ENCODE measurements around the gene GREM2. TPM values are rescaled to one million over a fixed set of nuclear protein-coding genes. Genes with fewer than 3 reads are reported as not detected.

Gene GREM2
- polyA plus RNA-seq, 1 donor from 2014 or later: 0.85 TPM

- no peak for TF ChIP-seq POLR2AphosphoS5 (IDR thresholded peaks at IDR 0.05)
- TF ChIP-seq TAF1 (IDR thresholded peaks at IDR 0.05; ENCODE audit: low read depth): no peak
- no peak for TF ChIP-seq MXI1 (conservative IDR thresholded peaks at IDR 0.05; ENCODE audit: poor library complexity, severe bottlenecking)
- no peak for TF ChIP-seq SMC3 (conservative IDR thresholded peaks at IDR 0.05; ENCODE audit: poor library complexity)
- TF ChIP-seq REST (IDR thresholded peaks at IDR 0.05; ENCODE audit: borderline replicate concordance): no peak
- TF ChIP-seq, protein P1, sequence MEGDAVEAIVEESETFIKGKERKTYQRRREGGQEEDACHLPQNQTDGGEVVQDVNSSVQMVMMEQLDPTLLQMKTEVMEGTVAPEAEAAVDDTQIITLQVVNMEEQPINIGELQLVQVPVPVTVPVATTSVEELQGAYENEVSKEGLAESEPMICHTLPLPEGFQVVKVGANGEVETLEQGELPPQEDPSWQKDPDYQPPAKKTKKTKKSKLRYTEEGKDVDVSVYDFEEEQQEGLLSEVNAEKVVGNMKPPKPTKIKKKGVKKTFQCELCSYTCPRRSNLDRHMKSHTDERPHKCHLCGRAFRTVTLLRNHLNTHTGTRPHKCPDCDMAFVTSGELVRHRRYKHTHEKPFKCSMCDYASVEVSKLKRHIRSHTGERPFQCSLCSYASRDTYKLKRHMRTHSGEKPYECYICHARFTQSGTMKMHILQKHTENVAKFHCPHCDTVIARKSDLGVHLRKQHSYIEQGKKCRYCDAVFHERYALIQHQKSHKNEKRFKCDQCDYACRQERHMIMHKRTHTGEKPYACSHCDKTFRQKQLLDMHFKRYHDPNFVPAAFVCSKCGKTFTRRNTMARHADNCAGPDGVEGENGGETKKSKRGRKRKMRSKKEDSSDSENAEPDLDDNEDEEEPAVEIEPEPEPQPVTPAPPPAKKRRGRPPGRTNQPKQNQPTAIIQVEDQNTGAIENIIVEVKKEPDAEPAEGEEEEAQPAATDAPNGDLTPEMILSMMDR (IDR thresholded peaks at IDR 0.05; ENCODE audit: poor library complexity, severe bottlenecking): no peak
- Histone ChIP-seq H3K27ac (ENCODE audit: low read length) (no peak overlapping the region), H2AFZ (ENCODE audit: low read depth, low read length) (no peak overlapping the region), H4K20me1 (ENCODE audit: insufficient read depth) (no peaks in the 10 kb centered on the region), H3K9ac (ENCODE audit: low read length) (no peak overlapping the region), H3K36me3 (ENCODE audit: insufficient read depth, low read length) (no peaks in the 10 kb centered on the region), H3K79me2 (replicated peaks; ENCODE audit: insufficient read depth, low read length) (no peaks in the 10 kb centered on the region), H3K4me2 (ENCODE audit: low read length) (no peak overlapping the region), H3F3A (ENCODE audit: insufficient read depth, low read length, poor library complexity, severe bottlenecking) (no peaks in the 10 kb centered on the region), H3K27me3 (ENCODE audit: insufficient read depth, low read depth, low read length) (no peaks in the 10 kb centered on the region), H3K9me3 (ENCODE audit: low read length) (no peaks in the 10 kb centered on the region), H3K4me3 (ENCODE audit: low read length) (no peak overlapping the region), H3K9me2 (ENCODE audit: insufficient read depth, low read length) (no peaks in the 10 kb centered on the region)
These were observed 95.9 kb downstream of the GREM2 start for GRCh38 chr1:240516069-240516468.

DNA sequence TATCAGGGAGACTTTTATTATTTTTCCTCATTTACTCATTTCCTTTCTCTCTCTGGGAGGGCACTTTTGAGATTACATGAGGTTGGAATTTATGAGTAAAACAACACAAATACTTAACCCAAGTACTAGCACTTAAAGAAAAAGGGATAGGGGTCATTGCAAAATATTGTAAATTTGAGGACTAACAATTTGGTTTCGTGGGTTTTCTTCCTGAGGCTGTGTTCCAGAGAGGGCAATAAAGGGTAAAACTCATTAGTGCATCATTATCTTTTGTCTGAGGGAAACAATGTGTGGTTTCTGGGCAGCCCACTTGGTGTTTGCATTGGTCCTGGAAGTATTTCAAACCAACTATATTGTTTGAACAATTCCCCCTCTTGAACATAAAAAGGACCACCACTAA is 96.5 kb downstream of the GREM2 start:
- Histone ChIP-seq H3F3A (ENCODE audit: insufficient read depth, low read length, poor library complexity, severe bottlenecking) (no peaks in the 10 kb centered on the region), H3K27me3 (ENCODE audit: insufficient read depth, low read depth, low read length) (no peaks in the 10 kb centered on the region), H2AFZ (ENCODE audit: low read depth, low read length) (no peak overlapping the region), H3K79me2 (replicated peaks; ENCODE audit: insufficient read depth, low read length) (no peaks in the 10 kb centered on the region), H3K4me2 (ENCODE audit: low read length) (no peak overlapping the region), H3K9me2 (ENCODE audit: insufficient read depth, low read length) (no peaks in the 10 kb centered on the region), H3K9me3 (ENCODE audit: low read length) (no peaks in the 10 kb centered on the region), H4K20me1 (ENCODE audit: insufficient read depth) (no peaks in the 10 kb centered on the region), H3K9ac (ENCODE audit: low read length) (no peak overlapping the region), H3K4me3 (ENCODE audit: low read length) (no peak overlapping the region), H3K27ac (ENCODE audit: low read length) (no peak overlapping the region), H3K36me3 (ENCODE audit: insufficient read depth, low read length) (no peaks in the 10 kb centered on the region)
- no peak for TF ChIP-seq EP300 (conservative IDR thresholded peaks at IDR 0.05; ENCODE audit: poor library complexity, severe bottlenecking)
- no peak for TF ChIP-seq EZH2 (IDR thresholded peaks at IDR 0.05; ENCODE audit: borderline replicate concordance, insufficient read depth, low read length, poor library complexity, severe bottlenecking)
- TF ChIP-seq REST (IDR thresholded peaks at IDR 0.05; ENCODE audit: borderline replicate concordance): no peak
- no peak for TF ChIP-seq POLR2AphosphoS5 (IDR thresholded peaks at IDR 0.05)
- TF ChIP-seq MXI1 (conservative IDR thresholded peaks at IDR 0.05; ENCODE audit: poor library complexity, severe bottlenecking): no peak
- TF ChIP-seq SMC3 (conservative IDR thresholded peaks at IDR 0.05; ENCODE audit: poor library complexity): no peak
- no peak for TF ChIP-seq TAF1 (IDR thresholded peaks at IDR 0.05; ENCODE audit: low read depth)
- no peak for TF ChIP-seq RAD21 (conservative IDR thresholded peaks at IDR 0.05)
- TF ChIP-seq, protein P1 (IDR thresholded peaks at IDR 0.05; ENCODE audit: poor library complexity, severe bottlenecking): no peak
